ENCODE measurements around the gene MRPS2.
"Not testable (repeated sequence)": the region's sequence is repeated elsewhere in the genome, so short reads cannot be mapped to it uniquely, and the experiment has no call there.

MRPS2 gene

DNA sequence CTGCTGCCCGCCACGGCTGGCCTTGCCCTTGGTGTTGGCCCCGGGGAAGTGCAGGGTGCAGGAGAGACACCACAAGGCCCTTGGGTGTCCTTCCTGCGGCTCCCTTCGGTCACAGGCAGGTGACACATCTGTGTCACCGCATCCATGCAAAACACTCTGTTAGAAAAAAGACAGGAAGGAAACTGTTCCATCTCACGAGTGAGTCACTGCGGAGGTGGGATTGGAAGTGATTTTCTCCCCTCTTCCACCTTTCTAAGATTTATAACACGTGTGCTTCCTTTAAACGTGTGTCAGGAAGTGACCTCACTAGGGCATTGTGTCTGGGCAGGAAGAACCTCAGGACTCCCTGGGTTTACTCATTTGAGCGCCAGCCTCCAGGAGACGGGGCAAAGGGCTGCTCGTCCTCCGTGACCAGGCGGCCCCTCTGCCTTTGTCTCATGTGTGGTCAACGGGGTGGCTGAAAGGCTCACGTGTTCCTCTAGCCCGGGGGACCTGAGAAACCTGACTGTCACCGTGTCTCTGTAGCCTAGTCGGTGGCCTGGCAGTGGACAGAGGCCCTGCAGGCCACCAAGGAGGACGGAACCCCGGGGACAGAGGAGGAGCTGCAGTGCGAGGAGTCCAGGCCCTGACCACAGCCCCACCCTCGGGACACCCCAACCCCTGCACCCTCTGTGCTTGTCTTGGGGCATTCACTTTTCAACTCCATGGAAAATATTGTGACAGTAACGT, 15.8 kb downstream of the MRPS2 start:
- DNase-seq, result no peak

DNA sequence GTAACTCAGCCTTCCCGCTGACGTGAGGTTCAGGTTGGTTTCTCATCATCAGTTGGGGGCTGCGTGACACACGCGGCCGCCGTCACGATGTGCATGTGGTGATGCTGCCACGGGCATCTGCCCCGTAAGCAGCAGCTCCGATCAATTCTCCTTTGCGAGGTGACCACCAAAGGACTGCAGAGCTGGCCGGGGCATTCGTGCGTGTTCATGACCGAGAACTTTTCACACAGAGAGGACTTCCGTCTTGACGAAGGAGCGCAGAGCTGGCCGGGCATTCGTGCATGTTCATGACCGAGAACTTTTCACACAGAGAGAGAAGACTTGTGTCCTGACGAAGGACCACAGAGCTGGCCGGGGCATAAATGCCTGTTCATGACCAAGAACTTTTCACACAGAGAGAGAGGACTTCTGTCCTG, 16.9 kb downstream of the MRPS2 start:
- no peak for DNase-seq

DNA sequence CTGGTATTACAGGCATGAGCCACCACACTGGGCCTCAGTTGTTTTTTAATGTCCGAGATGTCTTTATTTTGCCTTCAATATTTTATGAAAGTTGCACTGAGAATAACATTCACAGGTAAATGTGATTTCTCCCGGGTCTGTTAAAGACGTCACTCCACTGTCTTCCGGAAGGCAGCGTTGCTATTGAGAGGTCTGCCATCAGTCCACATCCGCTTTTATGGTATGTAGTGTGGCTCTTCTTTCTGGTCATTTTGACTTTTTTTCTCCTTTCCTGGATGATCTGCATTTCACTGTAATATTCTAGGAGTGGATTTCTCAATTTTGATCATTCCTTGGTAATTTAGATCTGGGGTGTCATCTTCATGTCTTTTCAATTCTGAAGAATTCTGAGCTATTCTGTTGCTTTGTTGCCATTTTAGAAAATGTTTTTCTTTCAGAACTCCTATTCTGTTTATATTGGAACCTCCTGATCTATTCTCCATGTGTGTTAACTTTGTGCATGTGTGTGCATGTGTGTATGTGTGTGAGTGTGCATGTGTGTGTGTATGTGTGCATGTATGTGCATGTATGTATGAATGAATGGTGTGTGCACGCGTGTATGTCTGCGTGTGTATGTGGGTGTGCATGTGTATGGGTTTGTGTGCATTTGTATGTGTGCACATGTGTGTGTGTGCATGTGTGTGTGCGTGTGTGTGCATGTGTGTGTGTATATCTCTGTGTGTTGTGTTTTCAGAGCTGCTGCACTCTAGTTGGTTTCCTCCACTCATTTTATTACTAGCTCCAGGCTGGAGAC, 18.9 kb downstream of the MRPS2 start:
- DNase-seq, result no peak

DNA sequence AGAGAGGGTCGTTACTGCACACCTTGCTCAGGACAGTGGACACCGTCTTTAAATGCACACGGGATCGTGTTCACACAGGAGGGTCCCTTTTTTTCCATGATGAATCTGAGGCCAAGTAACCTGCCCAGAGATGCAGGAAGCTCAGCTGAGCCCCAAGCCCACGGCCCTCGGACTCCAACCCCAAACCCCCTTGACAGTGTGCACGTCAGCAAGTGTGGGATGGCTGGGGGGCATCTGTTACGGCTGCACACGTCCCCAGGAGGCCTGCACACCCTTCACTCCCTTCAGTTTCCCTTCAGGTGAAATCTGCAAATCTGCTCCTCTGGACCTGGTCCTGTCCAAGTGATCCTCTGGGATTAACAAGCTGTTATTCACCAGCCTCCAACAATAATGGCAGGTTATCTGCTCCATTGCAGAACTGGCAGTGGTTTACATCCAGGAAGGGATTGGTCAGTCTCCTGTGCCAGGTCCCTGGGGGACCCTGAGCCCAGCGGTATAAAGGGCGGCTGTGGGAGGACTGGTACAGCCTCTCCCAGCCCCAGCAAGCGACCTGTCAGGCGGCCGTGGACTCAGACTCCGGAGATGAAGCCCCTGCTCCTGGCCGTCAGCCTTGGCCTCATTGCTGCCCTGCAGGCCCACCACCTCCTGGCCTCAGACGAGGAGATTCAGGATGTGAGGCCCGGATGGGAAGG, 20.6 kb downstream of the MRPS2 start, which contains the start of gene LCN1:
LCN1 (plus strand) TSS at position 525 of the 692 bp plus-strand sequence; CDS start at position 583, 58 bp downstream.
- DNase-seq, result no peak

DNA sequence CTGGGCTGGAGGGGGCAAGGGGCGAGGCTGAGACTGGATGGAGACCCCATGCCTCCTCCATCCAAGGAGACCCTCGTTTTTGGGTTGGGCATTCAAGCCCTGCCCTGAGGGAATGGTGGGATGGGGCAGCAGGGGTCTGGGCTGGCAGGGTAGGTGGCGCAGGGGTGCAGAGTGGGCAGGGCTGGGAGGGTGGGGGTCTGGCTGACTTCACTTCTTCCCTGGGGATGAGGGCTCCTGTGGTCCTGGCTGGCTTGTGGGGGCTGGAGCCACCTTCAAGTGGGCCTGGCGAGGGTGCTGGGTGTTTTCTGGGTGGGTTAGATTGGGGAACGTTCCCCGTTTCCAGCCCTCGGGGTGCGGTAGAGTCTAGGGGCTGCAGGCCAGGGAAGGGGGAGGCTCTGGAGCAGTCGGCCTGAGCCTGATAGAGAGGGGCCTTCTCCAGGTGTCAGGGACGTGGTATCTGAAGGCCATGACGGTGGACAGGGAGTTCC, 21.2 kb downstream of the MRPS2 start:
- DNase-seq, result no peak

DNA sequence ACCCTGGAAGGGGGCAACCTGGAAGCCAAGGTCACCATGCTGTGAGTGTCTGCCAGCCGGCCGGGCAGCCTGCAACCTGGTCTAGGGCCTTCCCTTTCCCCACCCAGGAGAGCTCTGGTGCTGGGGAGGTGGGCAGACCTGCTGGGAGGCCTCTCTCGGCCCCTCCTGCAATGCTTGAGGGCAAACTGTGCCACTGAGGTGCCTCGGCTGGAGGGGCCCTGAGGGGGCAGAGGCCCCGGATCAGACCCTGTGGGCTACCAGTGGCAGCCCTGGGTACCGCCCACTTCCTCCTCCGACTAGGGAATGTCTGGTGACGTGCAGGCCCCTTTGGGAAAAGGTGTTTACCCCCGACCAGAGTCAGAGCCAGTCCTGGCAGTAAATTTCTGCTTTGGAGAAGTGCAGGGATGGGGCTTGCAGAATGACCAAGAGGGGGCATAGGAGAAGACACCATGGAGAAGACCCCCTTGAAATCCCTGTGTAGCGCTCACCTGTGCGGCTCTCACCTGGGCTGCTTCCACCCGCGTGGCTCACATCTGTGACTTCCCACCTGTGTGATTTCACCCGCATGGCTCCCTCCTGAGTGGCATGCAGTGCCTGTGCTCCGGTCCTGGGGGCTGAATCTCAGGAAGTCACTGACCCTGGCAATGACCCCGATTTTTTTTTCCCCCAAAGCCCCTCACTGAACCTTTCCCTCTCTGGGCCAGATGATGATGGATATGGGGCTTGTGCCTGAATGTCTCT, 21.8 kb downstream of the MRPS2 start:
- DNase-seq, result no peak

DNA sequence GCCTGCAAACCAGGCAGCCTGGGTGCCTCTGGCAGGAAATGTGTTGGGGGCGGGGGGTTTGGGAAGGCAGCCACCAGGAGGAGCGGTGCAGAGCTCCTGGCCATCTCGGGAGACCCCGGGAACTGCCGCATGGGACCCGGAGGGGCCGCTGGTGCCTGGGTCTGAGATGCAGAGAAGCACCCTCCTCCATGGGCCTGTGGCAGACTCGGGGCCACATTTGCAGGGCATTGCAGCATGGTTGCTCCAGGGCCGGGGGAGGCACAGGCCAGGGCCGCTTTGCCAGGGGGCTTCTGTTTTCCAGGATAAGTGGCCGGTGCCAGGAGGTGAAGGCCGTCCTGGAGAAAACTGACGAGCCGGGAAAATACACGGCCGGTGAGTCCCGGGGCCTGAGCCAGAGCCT, 22.4 kb downstream of the MRPS2 start:
- no peak for DNase-seq

DNA sequence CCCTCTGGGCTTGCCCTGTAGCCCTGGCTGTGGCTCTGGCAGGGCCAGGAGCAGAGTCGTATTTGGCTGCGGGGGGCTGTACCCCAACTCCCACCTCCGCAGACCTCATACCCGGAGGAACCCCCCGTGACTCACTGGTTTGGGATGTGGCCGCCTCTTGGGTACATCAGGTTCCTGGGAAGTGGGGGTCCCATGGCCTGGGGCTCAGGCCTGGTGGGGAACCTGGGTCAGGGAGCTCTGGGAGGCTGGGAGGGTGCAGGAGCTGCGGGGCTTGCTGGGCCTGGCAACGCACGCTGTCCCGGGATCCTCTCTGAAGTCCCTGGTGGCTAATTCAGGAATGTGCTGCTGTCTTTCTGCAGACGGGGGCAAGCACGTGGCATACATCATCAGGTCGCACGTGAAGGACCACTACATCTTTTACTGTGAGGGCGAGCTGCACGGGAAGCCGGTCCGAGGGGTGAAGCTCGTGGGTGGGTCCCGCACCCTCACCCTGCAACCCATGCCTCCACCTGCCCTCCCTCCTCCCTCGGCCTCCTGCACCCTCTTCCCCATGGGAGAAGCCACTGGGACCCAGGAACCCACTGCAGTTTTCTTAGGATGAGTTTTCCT, 23.1 kb downstream of the MRPS2 start:
- no peak for DNase-seq

DNA sequence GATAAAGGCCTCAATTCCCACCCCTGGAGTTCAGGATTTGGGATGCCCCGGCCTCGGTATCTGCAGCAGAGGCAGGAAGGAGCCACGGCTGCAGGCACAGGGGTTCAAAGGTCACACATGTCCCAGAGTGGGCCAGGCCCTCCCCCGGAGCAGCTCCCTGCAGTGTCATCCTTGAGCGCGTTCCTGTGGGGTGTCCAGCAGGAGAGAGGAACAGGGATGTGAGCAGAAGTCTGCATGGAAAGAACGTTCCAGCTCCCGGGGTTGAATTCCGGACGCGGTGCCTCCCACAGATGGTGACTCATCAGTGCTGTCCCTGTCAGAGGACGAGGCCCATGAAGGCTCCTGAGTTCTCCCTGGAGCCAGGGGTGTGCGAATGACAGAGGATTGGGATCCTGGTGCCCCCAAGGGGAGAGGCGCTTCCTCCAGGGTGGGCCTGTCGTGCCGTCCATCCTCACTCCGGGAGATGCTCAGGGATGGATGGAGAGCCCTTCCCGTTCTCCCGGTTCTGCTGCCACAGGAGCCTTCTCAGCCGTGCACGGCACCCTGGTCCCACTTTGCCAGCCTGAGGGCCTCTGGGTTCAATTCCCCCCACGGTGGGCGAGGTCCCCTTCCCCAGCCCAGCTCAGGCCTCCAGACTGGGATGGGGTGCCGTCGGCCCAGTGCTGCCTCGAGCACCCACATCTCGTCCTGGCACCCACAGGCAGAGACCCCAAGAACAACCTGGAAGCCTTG, 23.8 kb downstream of the MRPS2 start:
- no peak for DNase-seq

DNA sequence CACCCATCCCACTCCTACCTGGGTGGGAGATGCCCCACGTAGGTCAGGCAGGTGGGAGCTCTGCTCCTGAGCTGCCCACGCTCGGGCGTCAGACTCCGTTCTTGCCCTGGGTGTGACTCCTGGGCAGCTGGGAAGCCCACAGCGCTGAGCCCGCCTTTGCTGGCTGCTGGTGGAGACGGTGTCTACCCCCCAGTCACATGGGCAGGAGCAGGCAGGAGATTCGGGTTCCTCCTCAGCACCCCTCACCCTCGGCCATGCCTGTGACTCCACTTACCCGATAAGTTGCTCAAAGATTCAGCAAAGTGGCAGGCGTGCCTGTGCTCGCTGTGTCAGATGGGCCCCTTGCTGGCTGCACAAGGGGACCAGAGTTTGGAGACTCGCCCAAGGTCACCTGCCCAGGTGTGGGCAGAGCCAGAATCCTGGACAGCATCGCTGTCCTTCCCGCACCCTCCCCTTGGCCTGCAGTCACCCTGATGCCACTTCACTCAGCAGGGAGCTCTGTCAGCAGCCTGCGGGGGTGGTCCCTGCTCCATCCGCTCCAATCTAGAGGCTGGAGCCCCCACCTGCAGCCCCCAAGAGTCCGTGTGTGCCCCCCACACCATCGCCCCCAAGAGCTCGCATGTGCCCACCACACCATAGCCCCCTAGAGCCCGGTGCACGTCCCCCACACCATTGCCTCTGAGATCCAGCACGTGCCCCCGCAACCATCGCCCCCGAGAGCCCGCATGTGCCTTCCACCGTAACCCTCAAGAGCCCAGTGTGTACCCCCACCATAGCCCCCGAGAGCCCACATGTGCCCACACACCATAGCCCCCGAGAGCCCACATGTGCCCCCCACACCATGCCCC, 25.0 kb downstream of the MRPS2 start:
- DNase-seq, result no peak

DNA sequence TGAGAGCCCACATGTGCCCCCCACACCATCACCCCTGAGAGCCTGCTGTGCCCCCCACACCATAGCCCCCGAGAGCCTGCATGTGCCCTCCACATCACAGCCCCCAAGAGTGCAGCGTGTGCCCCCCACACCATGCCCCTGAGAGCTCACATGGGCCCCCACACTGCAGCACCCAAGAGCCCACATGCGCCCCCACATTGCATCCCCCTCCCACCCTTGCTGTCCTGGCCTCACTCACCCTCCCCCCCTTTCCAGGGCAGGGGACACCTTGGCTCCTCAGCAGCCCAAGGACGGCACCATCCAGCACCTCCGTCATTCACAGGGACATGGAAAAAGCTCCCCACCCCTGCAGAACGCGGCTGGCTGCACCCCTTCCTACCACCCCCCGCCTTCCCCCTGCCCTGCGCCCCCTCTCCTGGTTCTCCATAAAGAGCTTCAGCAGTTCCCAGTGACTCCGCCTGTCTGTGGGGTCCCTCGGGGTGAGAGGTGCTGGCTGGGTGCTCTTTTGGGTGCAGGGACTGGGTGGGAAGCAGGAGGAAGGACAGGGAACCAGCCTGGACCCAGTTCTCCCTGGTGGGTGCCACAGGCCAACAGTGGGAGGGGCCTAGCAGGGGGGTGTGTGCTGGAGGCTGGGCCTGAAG, 25.7 kb downstream of the MRPS2 start:
- DNase-seq, result no peak

DNA sequence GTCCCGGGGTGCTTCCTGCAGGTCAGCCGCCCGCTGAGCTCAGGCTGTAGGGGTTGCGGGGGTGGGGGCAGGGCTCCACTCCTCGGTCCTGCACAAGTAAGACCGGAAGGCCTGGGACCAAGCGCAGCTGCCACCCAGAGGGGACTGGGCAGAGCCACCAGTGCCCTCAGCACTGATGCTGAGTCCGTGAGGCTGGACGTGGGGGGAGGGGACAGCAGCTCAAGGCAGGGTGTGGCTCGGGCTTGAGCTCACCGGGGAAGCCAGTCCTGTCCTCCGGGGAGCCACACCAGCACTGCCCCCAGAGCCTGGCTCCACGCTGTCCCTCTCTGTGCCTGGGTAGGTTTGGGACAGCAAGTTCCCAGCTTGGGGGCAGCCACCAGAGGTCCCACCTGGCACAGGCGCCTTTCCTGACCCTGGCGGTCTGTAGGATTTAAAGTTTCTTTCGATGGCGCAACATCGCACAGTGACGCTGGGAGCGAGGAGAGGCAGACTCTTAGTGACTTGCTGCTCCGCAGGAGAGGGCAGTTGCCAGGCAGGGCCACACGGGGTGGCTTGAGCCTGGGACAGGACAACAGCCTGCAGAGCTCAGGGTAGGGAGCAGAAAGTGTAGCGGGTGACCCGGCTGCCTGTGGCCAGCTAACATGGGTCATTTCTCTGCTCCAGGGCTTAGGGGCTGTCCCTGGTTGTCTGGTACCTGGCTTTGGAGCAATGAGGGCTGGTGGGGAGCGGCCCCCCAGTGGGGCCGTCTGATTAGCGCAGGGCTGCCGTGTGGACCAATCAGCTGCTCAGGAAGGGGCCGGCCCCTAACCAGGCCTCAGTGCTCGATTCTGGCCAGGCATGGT, 26.5 kb downstream of the MRPS2 start:
- no peak for DNase-seq

DNA sequence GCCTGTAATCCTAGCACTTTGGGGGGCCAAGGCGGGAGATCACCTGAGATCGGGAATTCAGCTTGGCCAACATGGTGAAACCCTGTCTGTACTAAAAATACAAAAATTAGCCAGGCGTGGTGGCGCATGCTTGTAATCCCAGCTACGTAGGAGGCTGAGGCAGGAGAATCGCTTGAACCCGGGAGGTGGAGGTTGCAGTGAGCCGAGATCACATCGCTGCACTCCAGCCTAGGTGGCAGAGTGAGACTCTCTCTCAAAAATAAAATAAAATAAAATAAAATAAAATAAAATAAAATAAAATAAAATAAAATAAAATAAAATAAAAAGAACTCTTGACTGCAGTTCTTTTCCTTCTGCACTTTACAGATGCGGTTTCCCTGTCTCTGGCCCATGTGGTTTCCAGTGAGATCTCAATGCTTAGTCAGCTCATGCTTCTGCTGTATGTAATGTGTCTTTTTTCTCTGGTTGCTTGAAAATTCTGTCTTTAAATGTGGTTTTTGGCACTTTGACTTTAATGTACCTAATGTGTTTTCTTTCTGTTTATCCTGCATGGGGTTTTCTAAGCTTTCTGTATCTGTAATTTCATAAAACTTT, 28.5 kb downstream of the MRPS2 start:
- not testable (repeated sequence) for DNase-seq

DNA sequence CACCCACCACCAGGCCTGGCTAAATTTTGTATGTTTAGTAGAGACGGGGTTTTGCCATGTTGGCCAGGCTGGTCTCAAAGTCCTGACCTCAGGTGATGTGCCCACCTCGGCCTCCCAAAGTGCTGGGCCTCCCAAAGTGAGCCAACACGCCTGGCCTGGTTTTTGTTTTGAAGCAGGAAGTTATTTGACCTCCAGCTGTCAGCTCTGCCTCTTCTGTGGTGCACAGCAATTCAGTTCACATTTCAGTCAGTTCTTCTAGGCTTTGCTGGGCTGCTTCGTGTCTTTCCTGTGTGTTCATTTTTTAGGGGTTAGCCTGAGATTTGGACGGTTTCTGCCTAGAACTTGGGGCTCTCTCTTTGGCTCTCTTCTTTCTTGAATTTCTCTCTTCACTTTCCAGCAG, 29.7 kb downstream of the MRPS2 start:
- DNase-seq, result no peak

DNA sequence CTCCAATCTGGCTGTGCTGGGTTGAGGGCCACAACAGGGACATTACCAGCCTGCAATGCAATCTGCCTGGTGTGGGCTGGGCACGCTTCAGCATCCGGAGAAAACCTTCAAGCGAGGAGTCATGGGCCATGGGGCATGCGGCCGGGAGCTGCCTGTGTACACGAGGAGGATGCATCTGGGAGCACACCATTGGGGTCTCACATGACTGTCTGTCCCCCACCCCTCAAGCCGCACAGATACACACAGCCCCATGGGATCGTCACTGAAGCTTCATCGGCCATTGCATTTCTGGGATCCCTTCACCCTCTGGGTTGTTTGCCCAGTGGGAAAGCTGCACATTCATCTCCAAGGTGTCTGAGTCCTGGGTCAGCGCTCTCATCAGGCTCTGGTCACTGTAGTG, 30.6 kb downstream of the MRPS2 start:
- DNase-seq, result no peak

DNA sequence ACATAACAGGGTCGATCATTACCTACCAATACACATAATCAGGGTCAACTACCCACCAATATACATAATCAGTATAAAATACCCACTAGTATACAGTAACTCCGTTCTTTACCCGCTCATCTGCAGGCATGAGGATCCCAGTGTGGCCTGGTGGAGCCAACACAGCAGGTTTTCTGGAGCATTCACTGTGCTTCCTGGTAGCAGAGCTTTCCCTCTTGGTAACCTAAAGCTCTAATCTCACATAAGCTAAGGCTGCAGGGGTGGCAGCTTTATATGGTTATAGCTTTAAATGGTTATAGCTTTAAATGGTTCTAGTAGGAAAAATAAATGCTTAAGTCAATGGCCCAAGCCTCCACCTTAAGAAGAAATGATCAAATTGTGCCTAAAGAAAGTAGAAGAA, 32.6 kb downstream of the MRPS2 start:
- no peak for DNase-seq

DNA sequence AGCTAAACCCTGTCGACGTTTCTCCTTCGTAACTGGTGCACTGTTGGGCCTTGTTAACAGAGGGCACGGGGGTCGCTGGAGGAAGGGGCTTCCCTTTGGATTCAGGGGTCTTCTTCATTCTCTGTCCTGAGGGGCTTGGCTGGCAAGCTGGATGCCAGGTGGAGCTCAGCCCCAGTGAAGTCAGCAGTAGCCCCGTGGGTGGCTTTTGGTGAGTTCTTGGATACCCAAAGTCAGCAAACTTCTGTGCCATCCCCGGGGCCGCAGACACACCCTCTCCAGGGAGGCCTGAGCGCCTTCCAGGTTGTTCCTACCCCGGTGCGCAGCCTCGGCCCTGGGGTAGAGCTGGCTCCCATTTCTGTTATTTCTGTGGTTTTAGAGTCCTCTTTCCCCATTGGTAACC, 33.2 kb downstream of the MRPS2 start:
- DNase-seq, result no peak

DNA sequence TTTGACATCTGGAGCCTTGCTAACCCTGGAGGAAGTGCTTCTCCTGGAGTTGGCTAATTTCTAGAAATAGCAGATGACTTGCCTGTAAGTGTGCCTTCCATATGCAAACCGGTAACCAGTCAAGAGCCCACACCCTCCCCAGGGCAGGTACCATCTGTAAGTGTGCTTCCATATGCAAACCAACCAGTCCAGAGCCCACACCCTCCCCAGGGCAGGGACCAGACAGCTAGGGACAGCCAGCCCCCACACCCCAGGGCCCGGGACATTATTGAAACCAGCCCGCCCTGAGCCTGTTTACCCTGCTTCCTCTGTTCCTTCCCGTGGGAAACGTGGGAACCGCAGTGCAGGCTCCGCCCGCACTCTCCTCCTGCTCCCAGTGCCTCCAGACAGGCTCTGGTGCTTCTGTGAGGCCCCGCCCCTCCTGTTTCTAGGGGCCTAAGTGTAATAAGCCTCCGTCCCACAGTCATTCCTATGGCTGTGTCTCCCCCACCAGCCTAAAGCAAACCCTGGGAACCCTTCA, 33.8 kb downstream of the MRPS2 start:
- not testable (repeated sequence) for DNase-seq

DNA sequence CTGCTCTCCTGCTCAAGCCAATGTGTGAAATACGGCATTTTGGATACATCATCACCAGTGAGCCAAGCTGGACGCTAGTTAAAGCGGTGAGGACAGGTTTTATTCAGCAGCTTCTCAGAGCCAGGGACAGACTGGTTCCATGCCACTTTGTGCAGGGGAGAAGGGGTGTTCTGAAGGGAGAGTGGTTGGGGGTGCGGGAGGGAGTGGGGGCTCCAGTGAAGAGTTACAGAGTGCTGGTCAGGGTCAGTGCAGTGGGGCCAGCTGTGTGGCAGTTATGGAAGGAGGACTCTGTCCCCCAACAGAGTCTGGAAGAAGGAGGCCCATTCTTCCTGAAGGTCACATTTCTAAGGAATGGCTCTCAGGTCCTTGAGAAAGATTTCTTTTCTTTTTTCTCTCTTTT, 34.3 kb downstream of the MRPS2 start:
- DNase-seq, result not testable (repeated sequence)
